ENCODE measurements around the gene SMYD3. TPM values are rescaled to one million over a fixed set of nuclear protein-coding genes. Genes with fewer than 3 reads are reported as not detected.

Gene SMYD3
- total RNA-seq, 1 donor from 2014 or later, result 24.2 TPM

- Mint-ChIP-seq H3K27me3 (ENCODE audit: low read depth) (no peaks in the 10 kb centered on the region), H3K9me3 (no peaks in the 10 kb centered on the region), H3K4me1 (no peaks in the 10 kb centered on the region), H3K4me3 (no peak overlapping the region), H3K27ac (ENCODE audit: unreplicated experiment) (peak overlapping the region; percentile 43), H3K36me3 (ENCODE audit: low read depth) (no peaks in the 10 kb centered on the region)
- no peak for DNase-seq (ENCODE audit: low read depth, low spot score)
- TF ChIP-seq CTCF (conservative IDR thresholded peaks at IDR 0.05), result no peak
Observed at GRCh38 chr1:245807306-245807705, 699.8 kb downstream of the SMYD3 start.

GRCh38 chr1:245805532-245805931 is 701.5 kb downstream of the SMYD3 start:
- H3K4me1 Mint-ChIP-seq, result no peaks in the 10 kb centered on the region
- H3K27me3 Mint-ChIP-seq (ENCODE audit: low read depth), result no peaks in the 10 kb centered on the region
- H3K9me3 Mint-ChIP-seq, result no peaks in the 10 kb centered on the region
- H3K27ac Mint-ChIP-seq (ENCODE audit: unreplicated experiment), result no peak overlapping the region
- no peak overlapping the region for H3K4me3 Mint-ChIP-seq
- no peak for DNase-seq (ENCODE audit: low read depth, low spot score)
- no peak for TF ChIP-seq CTCF (conservative IDR thresholded peaks at IDR 0.05)
- no peaks in the 10 kb centered on the region for H3K36me3 Mint-ChIP-seq (ENCODE audit: low read depth)

DNA sequence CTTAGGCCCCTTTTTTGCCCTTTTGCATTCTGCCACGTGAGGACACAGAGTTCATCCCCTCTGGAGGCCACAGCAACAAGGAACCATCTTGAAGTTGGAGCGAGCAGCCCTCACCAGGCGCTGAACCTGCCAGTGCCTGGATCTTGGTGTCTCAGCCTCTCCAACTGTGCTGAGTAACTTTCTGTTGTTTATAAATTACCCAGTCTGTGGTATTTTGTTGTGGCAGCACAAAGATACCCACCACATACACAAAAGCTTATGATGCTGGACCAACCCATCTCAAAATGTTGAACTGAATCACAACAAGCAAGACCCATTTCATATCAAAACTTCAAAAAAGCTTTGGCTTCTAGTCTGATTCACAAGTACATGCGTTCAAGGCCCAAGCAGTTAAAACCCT is 702.4 kb downstream of the SMYD3 start:
- Mint-ChIP-seq H3K36me3 (ENCODE audit: low read depth) (no peaks in the 10 kb centered on the region), H3K9me3 (no peaks in the 10 kb centered on the region), H3K4me3 (no peak overlapping the region), H3K27me3 (ENCODE audit: low read depth) (no peaks in the 10 kb centered on the region), H3K27ac (ENCODE audit: unreplicated experiment) (no peak overlapping the region), H3K4me1 (no peaks in the 10 kb centered on the region)
- TF ChIP-seq CTCF (conservative IDR thresholded peaks at IDR 0.05), result no peak
- DNase-seq (ENCODE audit: low read depth, low spot score), result no peak

DNA sequence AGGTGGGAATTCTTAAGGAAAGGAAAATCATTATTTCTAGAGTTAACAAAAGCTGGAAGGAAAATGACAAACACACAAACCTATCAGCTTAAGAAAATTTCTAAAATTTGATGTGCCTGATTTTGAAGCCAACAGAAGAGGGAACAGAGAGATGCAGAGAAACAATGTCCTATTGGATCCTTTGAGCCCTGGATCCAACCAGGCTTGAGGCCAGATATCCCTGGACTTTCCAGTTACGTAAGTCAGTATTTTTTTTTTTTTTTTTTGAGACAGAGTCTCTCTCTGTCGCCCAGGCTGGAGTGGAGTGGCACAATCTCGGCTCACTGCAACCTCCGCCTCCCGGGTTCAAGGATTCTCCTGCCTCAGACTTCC is 703.4 kb downstream of the SMYD3 start:
- Mint-ChIP-seq H3K27ac (ENCODE audit: unreplicated experiment) (peak overlapping the region; percentile 88), H3K36me3 (ENCODE audit: low read depth) (no peaks in the 10 kb centered on the region), H3K9me3 (no peaks in the 10 kb centered on the region), H3K4me3 (no peak overlapping the region), H3K27me3 (ENCODE audit: low read depth) (no peaks in the 10 kb centered on the region), H3K4me1 (no peaks in the 10 kb centered on the region)
- TF ChIP-seq CTCF (conservative IDR thresholded peaks at IDR 0.05), result no peak
- DNase-seq (ENCODE audit: low read depth, low spot score), result no peak

DNA sequence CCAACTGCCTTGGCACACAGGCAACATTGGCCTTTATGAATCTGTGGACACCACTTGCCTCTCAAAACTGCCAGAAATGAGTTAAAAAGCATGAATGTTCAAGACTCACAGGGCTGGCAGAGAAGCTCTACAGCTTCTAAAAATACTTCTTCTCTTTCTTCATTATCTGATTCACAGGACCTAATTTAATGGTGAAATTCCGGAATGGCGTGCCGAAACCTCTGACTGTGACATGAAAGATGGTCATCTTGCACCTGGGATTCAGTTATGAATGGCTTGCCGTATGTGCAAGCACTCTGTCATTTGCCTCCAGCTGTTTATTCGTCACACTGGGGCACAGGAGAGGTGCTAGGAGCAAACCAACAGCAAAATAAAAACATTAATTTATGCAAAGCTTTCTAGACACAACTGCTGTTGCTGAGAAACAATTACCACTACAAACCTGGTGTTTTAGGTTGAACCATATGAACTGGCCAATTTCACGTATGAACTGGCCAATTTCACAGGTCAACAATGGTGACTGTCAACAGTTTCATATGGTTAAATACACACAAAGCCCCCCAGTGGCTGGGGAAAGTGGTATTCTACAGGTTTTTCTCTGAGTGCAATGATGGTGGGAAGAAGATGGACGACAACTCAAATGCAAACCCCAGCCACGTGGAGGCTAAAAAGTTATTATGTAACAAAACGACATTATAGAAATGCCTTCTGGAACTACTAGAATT is 704.0 kb downstream of the SMYD3 start:
- no peak for TF ChIP-seq CTCF (conservative IDR thresholded peaks at IDR 0.05)
- no peaks in the 10 kb centered on the region for H3K27me3 Mint-ChIP-seq (ENCODE audit: low read depth)
- no peaks in the 10 kb centered on the region for H3K9me3 Mint-ChIP-seq
- no peaks in the 10 kb centered on the region for H3K36me3 Mint-ChIP-seq (ENCODE audit: low read depth)
- peak overlapping the region; percentile 88 for H3K27ac Mint-ChIP-seq (ENCODE audit: unreplicated experiment)
- no peaks in the 10 kb centered on the region for H3K4me1 Mint-ChIP-seq
- H3K4me3 Mint-ChIP-seq, result no peak overlapping the region
- no peak for DNase-seq (ENCODE audit: low read depth, low spot score)
